GM12873 (cell line): Measurements from ENCODE around the gene SLC45A3.

Source experiments
- TF ChIP-seq, protein P1 (sequence below): IDR thresholded peaks from 2 replicates; pipeline ENCODE4 v1.5.1; 2012; ENCODE audit warnings: low read depth, mild to moderate bottlenecking, moderate library complexity, low read length, control low read depth; ENCODE audit not compliant: insufficient read depth; ENCODE audit errors: missing control alignments

The SLC45A3 gene

DNA sequence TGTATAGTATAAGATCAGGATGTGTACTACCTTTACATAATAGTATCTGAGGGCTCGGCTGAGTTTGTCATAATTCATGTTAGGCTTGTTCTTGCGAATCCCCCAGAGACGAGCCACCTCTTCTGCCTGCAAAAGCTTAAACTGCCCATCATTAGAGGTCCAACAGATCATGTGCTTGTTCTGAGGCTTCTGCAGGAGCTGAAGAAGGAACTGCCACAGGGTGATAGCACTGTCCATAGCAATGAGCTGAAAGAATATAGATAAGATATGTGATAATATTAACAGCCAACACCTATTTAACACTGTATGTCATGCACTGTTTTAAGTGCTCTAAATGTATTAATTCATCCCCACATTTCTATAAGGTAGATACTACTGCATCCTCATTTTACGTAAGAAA, 56.7 kb downstream of the SLC45A3 start:
- TF ChIP-seq, protein P1, sequence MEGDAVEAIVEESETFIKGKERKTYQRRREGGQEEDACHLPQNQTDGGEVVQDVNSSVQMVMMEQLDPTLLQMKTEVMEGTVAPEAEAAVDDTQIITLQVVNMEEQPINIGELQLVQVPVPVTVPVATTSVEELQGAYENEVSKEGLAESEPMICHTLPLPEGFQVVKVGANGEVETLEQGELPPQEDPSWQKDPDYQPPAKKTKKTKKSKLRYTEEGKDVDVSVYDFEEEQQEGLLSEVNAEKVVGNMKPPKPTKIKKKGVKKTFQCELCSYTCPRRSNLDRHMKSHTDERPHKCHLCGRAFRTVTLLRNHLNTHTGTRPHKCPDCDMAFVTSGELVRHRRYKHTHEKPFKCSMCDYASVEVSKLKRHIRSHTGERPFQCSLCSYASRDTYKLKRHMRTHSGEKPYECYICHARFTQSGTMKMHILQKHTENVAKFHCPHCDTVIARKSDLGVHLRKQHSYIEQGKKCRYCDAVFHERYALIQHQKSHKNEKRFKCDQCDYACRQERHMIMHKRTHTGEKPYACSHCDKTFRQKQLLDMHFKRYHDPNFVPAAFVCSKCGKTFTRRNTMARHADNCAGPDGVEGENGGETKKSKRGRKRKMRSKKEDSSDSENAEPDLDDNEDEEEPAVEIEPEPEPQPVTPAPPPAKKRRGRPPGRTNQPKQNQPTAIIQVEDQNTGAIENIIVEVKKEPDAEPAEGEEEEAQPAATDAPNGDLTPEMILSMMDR = no peak

DNA sequence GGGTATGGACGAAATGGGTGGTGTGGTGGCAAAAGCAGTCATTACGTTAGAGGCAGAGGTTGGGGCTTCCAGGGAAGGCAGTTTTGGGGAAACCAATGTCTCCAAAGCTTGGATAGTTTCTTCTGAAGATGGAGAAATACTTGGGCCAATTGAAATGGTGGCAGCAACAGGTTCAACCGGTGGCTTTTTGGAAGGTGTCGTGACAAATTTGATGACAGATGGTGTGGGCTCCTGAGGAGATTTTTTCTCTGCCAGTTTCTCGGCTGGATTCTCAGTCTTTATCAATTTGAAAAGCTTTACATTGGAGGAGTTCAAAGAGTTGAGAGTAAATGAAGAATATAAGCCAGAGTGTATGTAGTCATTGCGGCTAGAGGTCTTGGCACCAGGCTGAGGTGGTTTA, 60.0 kb downstream of the SLC45A3 start:
- TF ChIP-seq, protein P1 = no peak

DNA sequence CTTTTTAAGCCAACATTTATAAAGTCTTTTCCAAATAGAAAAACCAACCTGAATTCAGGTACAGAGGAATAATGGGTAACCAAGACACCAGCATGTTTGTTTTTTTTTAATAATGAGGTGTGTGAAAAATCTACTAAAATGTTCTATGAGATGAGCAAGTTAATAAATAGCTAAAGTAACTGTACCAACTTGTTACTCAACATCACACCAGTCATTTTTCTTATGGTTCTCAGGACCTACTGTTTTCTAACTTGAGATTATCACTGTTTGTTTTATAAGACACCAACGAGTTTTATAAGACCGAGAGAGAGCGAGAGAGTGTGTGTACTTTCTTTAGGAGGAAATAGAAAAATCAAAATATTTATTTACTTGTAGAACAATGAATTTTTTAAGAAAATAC, 60.9 kb downstream of the SLC45A3 start:
- TF ChIP-seq, protein P1 = no peak

DNA sequence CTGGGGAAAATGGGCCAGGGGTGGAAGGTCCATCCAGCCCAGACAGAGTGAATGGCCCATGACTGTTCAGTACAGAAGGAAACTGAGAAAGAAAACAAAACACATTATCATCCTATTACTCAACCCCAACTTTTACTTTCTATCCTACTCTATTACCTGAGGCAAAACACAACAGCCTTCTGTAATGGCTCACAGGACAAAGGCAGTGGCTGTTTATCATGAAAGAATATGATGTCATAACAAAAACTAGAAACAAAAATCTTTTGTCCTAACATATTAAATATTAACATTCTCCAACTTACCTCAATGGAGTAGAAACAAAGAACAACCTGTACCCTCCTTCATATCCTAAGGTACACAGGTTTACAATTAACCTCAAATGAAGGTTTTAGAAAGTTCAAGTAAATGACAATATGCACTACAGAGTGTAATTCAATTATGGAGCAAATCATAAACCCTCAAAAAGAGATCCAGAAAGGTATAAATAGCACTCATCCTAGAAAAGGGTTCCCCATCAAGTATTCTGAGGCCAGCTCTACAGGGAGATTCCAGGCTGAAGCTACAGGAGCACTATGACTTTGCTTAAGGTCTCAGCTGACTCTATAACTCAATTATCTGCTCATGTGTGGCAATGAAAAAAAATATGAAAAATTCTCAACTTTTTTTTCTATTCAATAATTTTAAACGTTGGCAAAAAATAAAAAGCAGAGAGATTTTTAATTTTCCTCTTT, 63.6 kb downstream of the SLC45A3 start:
- TF ChIP-seq, protein P1 = no peak

DNA sequence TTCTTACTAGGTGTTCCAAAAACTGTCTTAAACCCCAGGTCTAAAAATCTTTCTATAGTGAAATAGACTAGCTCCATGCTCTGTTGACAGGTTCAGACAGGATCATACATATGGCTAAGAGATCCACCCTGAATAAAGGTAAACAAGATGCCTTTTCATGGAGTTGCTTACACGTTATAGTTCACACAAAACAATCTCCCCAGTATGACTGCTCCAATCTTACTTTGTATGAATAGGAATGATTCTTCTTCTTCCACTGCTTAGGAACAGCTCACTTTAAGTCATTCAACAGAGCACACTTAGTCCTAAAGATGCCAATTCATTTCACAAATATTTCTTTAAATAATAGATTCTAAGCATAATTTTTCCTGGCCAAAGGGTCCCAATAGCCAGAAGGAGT, 64.5 kb downstream of the SLC45A3 start:
- TF ChIP-seq, protein P1 = no peak

DNA sequence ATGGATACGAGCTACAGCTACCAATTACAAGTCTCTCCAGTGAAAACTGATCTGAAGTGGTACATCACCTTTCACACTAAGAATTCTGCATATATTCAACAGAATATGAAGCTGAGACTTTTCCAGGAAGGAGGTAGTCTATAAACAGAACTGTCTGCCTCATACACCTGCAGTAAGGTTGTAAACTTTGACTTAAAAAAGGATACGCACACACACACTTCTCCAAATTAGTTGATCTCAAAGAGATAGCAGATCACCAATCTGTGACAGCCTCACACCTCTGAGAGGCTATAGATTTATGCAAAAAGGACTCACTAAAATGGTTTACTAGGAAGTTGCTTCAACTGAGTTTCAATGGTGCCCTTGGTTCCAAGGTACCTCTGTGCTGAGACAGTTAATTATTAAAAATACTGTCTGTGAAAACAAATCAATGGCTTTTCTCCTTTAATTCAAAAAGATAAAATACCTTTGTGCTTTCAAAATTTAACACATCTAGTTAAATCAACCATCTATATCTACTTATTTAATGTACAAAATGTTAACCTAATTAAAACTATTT, 66.4 kb downstream of the SLC45A3 start:
- TF ChIP-seq, protein P1 = no peak

DNA sequence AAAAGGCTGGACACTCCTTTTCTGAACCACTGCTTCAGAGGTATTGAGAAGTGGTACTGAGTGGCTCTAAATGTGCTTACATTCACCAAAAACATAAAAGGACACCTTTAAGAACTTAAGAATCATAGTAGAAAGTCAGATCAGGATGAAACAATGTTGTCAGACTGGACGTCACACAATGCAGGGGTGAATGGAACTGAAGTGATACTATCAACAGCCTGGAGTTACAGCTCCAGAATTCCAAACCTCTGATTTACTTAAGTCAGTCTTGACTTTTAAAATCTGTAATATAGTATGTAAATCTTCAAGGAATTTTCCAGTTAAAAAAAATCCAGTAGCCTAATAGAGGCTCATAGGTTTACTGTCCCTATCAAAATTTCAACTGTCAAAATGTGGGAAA, 67.8 kb downstream of the SLC45A3 start:
- TF ChIP-seq, protein P1 = no peak
